Transverse colon (tissue), 3 donors: ENCODE results near the gene ALG6.

Experiments
- POLR2A ChIP-seq: fragments of 450-650 bp; IDR thresholded peaks from one replicate; pipeline ENCODE4 v1.6.1; 2016; ENCODE audit warnings: antibody characterized with exemption, mild to moderate bottlenecking, moderate library complexity
- TF ChIP-seq, protein P1 (sequence below), 5 experiments: fragments of 200-600 bp in 3 of 5; fragments of 450-650 bp in 2 of 5; sonication (generic) in 3 of 5; IDR thresholded peaks; 1 replicate in 2 of 5; 2 replicates in 3 of 5; pipeline ENCODE4 v1.5.1; 2016 to 2017; ENCODE audit warnings: antibody characterized with exemption in 5 of 5, inconsistent platforms in 3 of 5, mild to moderate bottlenecking in 2 of 5, moderate library complexity in 1 of 5

DNA sequence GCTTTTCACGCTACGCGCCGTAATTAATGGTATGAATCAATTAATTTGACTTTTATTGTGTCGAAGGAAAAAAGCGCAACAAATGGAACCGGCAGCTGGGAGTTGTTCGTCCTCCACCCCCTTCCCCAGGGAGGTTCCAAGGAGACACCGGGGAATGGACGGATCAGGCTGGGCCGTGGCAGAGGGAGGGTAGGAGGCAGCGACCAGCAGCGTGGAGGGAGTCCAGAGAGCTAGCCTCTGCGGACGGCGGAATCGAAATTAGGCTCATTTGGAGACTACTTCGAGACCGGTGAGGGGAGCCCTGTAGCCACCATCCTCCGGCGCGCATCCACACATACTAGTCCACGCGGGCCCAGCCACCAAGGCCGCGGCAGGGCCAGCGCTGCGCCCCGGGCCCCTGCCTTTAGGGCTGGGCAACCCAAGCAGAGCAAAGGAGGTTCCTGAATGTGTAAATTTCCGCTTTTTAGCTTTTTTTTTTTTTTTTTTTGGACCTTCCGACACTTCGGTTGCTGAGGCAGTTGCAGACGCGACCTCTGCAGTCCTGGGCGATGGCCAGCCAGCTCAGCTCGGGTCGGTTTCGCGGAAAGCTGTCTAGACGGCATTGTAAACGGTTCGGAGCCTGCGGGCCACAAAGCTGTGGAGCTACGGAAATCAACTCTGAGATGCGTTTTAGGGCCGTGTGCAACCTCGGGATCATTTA is 47.3 kb upstream of the ALG6 start:
- TF ChIP-seq, protein P1, sequence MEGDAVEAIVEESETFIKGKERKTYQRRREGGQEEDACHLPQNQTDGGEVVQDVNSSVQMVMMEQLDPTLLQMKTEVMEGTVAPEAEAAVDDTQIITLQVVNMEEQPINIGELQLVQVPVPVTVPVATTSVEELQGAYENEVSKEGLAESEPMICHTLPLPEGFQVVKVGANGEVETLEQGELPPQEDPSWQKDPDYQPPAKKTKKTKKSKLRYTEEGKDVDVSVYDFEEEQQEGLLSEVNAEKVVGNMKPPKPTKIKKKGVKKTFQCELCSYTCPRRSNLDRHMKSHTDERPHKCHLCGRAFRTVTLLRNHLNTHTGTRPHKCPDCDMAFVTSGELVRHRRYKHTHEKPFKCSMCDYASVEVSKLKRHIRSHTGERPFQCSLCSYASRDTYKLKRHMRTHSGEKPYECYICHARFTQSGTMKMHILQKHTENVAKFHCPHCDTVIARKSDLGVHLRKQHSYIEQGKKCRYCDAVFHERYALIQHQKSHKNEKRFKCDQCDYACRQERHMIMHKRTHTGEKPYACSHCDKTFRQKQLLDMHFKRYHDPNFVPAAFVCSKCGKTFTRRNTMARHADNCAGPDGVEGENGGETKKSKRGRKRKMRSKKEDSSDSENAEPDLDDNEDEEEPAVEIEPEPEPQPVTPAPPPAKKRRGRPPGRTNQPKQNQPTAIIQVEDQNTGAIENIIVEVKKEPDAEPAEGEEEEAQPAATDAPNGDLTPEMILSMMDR (IDR thresholded peaks at IDR 0.05) = no peak
- no peak for TF ChIP-seq POLR2A
